Breast epithelium (tissue), 4 donors: Measurements from ENCODE around the gene ASMT. TPM values are rescaled to one million over a fixed set of nuclear protein-coding genes. Genes with fewer than 3 reads are reported as not detected.

Experiments used
- DNase-seq, 2 donors: peaks; one replicate each; pipeline ENCODE4 v3.0.0-alpha.2; 2019; ENCODE audit warnings: low spot score in 2 of 2
- H3K27ac ChIP-seq, 2 donors: fragments of 200-600 bp; sonication (generic) in 1 of 2; one replicate each; pipeline ENCODE4 v1.5.1; 2016 to 2019; ENCODE audit warnings: mild to moderate bottlenecking in 1 of 2
- H3K27me3 ChIP-seq, 2 donors: fragments of 200-600 bp; sonication (generic) in 1 of 2; one replicate each; pipeline versions ENCODE4 v1.5.1 to v1.6.0; 2017 to 2019; ENCODE audit warnings: control low read depth in 1 of 2, mild to moderate bottlenecking in 1 of 2
- H3K36me3 ChIP-seq: fragments of 200-600 bp; one replicate; pipeline ENCODE4 v1.5.1; 2019
- H3K4me1 ChIP-seq, 2 donors: fragments of 200-600 bp; sonication (generic); one replicate each; pipeline ENCODE4 v1.5.1; 2016 to 2019; ENCODE audit warnings: control low read depth in 1 of 2
- H3K4me3 ChIP-seq, 3 donors: fragments of 200-600 bp; sonication (generic); 1 replicate in 2 of 3; 2 replicates in 1 of 3; pipeline ENCODE4 v1.5.1; 2016 to 2019; ENCODE audit warnings: mild to moderate bottlenecking in 3 of 3, moderate library complexity in 2 of 3
- H3K9me3 ChIP-seq, 2 donors: fragments of 200-600 bp; sonication (generic) in 1 of 2; one replicate each; pipeline ENCODE4 v1.5.1; 2016 to 2019; ENCODE audit warnings: control low read depth in 1 of 2
- POLR2A ChIP-seq: fragments of 450-650 bp; IDR thresholded peaks from one replicate; pipeline ENCODE4 v1.6.1; 2016; ENCODE audit warnings: antibody characterized with exemption, mild to moderate bottlenecking, moderate library complexity
- POLR2AphosphoS5 ChIP-seq, 3 donors: sonication (generic); formaldehyde crosslinking; IDR thresholded peaks; one replicate each; pipeline ENCODE4 v1.6.1; 2017; ENCODE audit warnings: antibody characterized with exemption in 3 of 3
- intact Hi-C: fragments of 100-400 bp; cut with DNase I; formaldehyde crosslinking; loops from one replicate; pipeline ENCODE4 v1.15.1; 2023; ENCODE audit warnings: low total_unique reads
- total RNA-seq, 3 donors: library from RNA; depleted of rRNA; stranded (reverse); fragments of >200 nt; gene quantifications; one replicate each; pipeline ENCODE4 v1.1.0, GENCODE V29; 2016
- TF ChIP-seq, protein P1 (sequence below), 3 donors: fragments of 450-650 bp; IDR thresholded peaks; one replicate each; pipeline ENCODE4 v1.5.1; 2016 to 2017; ENCODE audit warnings: antibody characterized with exemption in 3 of 3, mild to moderate bottlenecking in 3 of 3, moderate library complexity in 3 of 3

ASMT gene
- total RNA-seq, 3 donors from 2014 or later = not detected

DNA sequence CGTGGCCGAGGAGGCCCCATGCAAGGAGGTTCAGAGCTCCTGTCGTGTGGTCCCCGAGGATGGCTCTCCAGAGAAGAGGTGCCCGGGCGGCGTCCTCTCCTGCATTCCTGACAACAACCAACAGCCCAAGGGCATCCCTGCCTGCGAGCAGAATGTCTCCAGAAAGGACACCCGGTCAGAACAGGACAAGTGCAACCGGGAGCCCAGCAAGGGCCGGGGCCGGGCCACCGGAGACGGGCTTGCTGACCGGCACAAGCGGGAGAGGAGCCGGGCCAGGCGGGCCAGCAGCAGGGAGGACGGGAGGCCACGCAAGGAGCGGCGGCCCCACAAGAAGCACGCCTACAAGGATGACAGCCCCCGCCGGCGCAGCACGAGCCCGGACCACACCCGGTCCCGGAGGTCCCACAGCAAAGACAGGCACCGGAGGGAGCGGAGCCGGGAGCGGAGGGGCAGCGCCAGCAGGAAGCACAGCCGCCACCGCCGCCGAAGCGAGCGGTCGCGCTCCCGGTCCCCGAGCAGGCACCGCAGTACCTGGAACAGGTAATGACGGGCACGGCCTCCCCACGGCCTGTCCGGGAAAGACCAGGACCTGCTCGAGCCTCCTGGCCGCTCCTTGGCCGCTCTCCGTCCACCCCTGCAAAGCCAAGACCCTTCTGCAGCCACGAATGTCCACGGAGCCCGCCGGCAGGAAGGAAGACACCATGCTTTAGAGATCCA, 13.7 kb upstream of the ASMT start:
- Histone ChIP-seq H3K4me3 (no peak overlapping the region), H3K27me3 (no peaks in the 10 kb centered on the region), H3K4me1 (no peaks in the 10 kb centered on the region), H3K9me3 (peaks cover 9 to 11% of the 10 kb centered on the region in 2 donors), H3K36me3 (peaks cover 50% of the 10 kb centered on the region), H3K27ac (no peak overlapping the region)
- TF ChIP-seq POLR2A (no peak), POLR2AphosphoS5 (IDR thresholded peaks at IDR 0.05) (no peak)
- TF ChIP-seq, protein P1, sequence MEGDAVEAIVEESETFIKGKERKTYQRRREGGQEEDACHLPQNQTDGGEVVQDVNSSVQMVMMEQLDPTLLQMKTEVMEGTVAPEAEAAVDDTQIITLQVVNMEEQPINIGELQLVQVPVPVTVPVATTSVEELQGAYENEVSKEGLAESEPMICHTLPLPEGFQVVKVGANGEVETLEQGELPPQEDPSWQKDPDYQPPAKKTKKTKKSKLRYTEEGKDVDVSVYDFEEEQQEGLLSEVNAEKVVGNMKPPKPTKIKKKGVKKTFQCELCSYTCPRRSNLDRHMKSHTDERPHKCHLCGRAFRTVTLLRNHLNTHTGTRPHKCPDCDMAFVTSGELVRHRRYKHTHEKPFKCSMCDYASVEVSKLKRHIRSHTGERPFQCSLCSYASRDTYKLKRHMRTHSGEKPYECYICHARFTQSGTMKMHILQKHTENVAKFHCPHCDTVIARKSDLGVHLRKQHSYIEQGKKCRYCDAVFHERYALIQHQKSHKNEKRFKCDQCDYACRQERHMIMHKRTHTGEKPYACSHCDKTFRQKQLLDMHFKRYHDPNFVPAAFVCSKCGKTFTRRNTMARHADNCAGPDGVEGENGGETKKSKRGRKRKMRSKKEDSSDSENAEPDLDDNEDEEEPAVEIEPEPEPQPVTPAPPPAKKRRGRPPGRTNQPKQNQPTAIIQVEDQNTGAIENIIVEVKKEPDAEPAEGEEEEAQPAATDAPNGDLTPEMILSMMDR (IDR thresholded peaks at IDR 0.05) = no peak
- intact Hi-C loops = no loop called here
- no peak for DNase-seq

DNA sequence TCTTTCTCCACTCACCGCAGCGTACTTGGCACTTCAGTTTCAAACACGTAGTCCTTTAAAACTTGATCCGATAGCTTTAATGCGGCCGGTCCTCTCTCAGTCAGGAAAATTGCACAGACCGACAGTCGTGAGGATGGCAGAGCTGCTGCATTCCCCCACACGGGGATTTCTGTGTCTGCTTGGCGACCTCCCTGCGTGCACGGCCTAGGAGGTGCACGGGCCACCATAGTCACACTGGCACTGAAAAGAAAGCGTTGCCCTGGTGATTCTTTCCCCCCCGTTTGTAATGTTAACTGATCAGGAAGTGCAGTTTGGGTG, 13.1 kb upstream of the ASMT start:
- TF ChIP-seq POLR2A (no peak), POLR2AphosphoS5 (IDR thresholded peaks at IDR 0.05) (no peak)
- TF ChIP-seq, protein P1 (IDR thresholded peaks at IDR 0.05) = no peak
- no peak for DNase-seq

DNA sequence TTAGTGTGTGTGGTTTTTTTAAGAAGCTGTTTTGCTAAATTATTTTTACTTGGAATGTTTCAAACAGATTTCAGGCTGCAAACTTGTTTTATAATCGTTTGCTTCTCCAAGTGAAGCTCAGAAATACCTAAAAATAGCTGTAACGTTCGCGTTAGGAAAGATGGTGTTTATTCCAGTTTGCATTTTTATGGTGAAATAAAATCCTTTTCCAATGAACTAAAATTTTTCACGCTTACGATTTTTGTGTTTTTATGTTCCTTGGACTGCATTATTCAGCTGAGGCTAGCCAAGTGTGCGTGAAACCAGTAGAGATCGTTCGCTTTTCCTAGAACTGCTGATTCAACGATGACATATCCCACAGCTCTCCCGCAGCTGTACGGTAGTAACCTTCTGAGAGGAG, 12.6 kb upstream of the ASMT start:
- Histone ChIP-seq H3K27ac (no peak overlapping the region), H3K9me3 (peaks cover 9 to 11% of the 10 kb centered on the region in 2 donors), H3K27me3 (no peaks in the 10 kb centered on the region), H3K4me3 (no peak overlapping the region), H3K4me1 (no peaks in the 10 kb centered on the region), H3K36me3 (peaks cover 47% of the 10 kb centered on the region)
- intact Hi-C loops = no loop called here
- no peak for DNase-seq
- TF ChIP-seq, protein P1 (IDR thresholded peaks at IDR 0.05) = no peak
- TF ChIP-seq POLR2A = no peak
- TF ChIP-seq POLR2AphosphoS5 (IDR thresholded peaks at IDR 0.05) = no peak

More for the DNA sequence above, 13.1 kb upstream of the ASMT start:
- Histone ChIP-seq H3K36me3 (peaks cover 50% of the 10 kb centered on the region), H3K4me1 (no peaks in the 10 kb centered on the region), H3K4me3 (no peak overlapping the region), H3K27me3 (no peaks in the 10 kb centered on the region), H3K9me3 (peaks cover 9 to 11% of the 10 kb centered on the region in 2 donors), H3K27ac (no peak overlapping the region)
- intact Hi-C loops = no loop called here

DNA sequence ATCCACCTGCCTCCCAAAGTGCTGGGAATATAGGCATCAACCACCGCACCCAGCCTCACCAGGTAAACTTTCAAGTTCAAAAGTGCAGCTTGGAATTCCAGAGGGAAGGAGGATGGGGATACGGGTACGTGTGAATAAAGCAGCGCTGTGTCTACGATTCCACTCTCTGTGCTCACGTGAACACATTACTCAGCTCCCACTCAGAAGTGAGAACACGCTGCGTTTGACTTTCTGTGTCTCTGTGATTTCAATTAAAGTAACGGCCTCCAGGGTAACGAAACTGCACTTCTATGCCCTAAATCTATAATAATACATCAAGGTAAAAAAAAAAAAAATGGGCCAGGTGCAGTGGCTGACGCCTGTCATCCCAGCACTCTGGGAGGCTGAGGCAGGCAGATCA, 8.4 kb upstream of the ASMT start:
- intact Hi-C loops = no loop called here
- DNase-seq = no peak
- Histone ChIP-seq H3K4me3 (no peak overlapping the region), H3K36me3 (peaks cover 7% of the 10 kb centered on the region), H3K27me3 (no peaks in the 10 kb centered on the region), H3K4me1 (no peaks in the 10 kb centered on the region), H3K9me3 (peaks cover 5 to 9% of the 10 kb centered on the region in 2 donors), H3K27ac (no peak overlapping the region)
- TF ChIP-seq, protein P1 (IDR thresholded peaks at IDR 0.05) = no peak

DNA sequence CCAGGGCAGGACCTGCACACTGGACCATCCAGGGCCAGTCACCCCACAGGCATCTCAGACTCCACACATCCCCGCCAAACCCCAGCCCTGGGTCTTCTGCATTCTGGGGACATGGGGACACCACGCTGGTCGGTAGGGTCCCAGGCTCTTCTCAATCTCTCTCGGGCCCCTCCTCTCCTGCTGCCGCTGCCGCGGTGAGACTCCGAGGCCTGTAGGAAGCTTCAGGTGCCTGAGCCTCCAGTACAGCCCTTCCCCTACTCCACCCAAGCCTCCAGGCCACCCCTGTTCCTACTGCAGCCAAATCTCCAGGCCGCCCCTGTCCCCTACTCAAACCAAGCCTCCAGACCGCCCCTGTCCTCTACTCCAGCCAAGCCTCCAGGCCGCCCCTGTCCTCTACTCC, 5.5 kb upstream of the ASMT start:
- Histone ChIP-seq H3K9me3 (no peaks in the 10 kb centered on the region), H3K27ac (peak overlapping the region in 1 of 2 donors; percentile 52), H3K4me3 (no peak overlapping the region), H3K27me3 (no peaks in the 10 kb centered on the region), H3K4me1 (no peaks in the 10 kb centered on the region), H3K36me3 (no peaks in the 10 kb centered on the region)
- DNase-seq = no peak
- TF ChIP-seq POLR2AphosphoS5 (IDR thresholded peaks at IDR 0.05) (no peak), POLR2A (no peak)
- TF ChIP-seq, protein P1 (IDR thresholded peaks at IDR 0.05) = no peak
- intact Hi-C loops = no loop called here
